RWPE2 (cell line): ENCODE measurements around the gene EXOC1.

ENCODE experiments used
- ATAC-seq: fragments of 200-7000 bp; cut with Tn5 transposase; 3 replicates; pipeline ENCODE4 v1.9.1; 2021; ENCODE audit warnings: low read depth
- DNase-seq: peaks from one replicate; pipeline ENCODE4 v3.0.0-alpha.2; 2020; ENCODE audit warnings: low spot score
- H3K27ac ChIP-seq: fragments of 450-650 bp; 2 replicates; pipeline ENCODE4 v1.5.1; 2017; ENCODE audit warnings: mild to moderate bottlenecking; ENCODE audit not compliant: poor library complexity, severe bottlenecking
- H3K27me3 ChIP-seq: fragments of 250-450 bp; sonication (Bioruptor Pico); 2 replicates; pipeline ENCODE4 v1.5.1; 2021; ENCODE audit warnings: mild to moderate bottlenecking, moderate library complexity; ENCODE audit not compliant: insufficient read depth, poor library complexity, severe bottlenecking
- H3K36me3 ChIP-seq: fragments of 250-450 bp; sonication (Bioruptor Pico); 2 replicates; pipeline ENCODE4 v1.5.1; 2020; ENCODE audit warnings: low read depth, mild to moderate bottlenecking, moderate library complexity
- H3K4me1 ChIP-seq: fragments of 250-450 bp; sonication (Bioruptor Pico); 2 replicates; pipeline ENCODE4 v1.5.1; 2021; ENCODE audit warnings: mild to moderate bottlenecking, moderate library complexity; ENCODE audit not compliant: insufficient read depth, poor library complexity, severe bottlenecking
- H3K4me3 ChIP-seq: fragments of 250-450 bp; sonication (Bioruptor Pico); 2 replicates; pipeline ENCODE4 v1.5.1; 2021; ENCODE audit warnings: mild to moderate bottlenecking, moderate library complexity; ENCODE audit not compliant: severe bottlenecking
- H3K9me3 ChIP-seq: fragments of 250-450 bp; sonication (Bioruptor Pico); 2 replicates; pipeline ENCODE4 v1.5.1; 2021; ENCODE audit warnings: mild to moderate bottlenecking, moderate library complexity; ENCODE audit not compliant: severe bottlenecking
- TF ChIP-seq, protein P1 (sequence below): fragments of 450-650 bp; IDR thresholded peaks from one replicate; pipeline ENCODE4 v1.5.1; 2017; ENCODE audit warnings: mild to moderate bottlenecking, moderate library complexity; ENCODE audit not compliant: poor library complexity, severe bottlenecking

EXOC1 gene

DNA sequence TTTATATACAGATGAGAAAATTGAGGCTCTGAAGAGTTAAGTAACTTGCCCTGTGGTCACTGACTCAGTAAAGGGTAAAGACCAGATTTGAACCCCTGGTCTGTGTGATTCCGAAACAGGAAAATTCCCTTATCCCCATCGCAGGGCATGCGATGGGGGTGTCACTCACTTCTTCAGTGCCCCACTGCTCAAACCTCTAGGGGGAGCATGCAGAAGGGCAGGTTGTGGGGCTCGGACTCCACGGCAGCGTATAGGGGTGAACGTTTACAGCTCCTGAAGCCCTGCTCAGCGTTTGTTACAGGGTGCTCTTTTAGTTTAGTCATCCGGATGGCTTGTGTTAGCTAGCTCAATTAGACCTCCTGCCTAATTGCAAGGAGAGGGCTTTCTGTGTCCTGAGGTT, 3.7 kb upstream of the EXOC1 start:
- TF ChIP-seq, protein P1, sequence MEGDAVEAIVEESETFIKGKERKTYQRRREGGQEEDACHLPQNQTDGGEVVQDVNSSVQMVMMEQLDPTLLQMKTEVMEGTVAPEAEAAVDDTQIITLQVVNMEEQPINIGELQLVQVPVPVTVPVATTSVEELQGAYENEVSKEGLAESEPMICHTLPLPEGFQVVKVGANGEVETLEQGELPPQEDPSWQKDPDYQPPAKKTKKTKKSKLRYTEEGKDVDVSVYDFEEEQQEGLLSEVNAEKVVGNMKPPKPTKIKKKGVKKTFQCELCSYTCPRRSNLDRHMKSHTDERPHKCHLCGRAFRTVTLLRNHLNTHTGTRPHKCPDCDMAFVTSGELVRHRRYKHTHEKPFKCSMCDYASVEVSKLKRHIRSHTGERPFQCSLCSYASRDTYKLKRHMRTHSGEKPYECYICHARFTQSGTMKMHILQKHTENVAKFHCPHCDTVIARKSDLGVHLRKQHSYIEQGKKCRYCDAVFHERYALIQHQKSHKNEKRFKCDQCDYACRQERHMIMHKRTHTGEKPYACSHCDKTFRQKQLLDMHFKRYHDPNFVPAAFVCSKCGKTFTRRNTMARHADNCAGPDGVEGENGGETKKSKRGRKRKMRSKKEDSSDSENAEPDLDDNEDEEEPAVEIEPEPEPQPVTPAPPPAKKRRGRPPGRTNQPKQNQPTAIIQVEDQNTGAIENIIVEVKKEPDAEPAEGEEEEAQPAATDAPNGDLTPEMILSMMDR = no peak
- Histone ChIP-seq H3K36me3 (no peaks in the 10 kb centered on the region), H3K4me1 (peaks cover 15% of the 10 kb centered on the region), H3K27ac (no peak overlapping the region), H3K9me3 (no peaks in the 10 kb centered on the region), H3K4me3 (no peak overlapping the region), H3K27me3 (no peaks in the 10 kb centered on the region)
- DNase-seq (no peak), ATAC-seq (no peak)

DNA sequence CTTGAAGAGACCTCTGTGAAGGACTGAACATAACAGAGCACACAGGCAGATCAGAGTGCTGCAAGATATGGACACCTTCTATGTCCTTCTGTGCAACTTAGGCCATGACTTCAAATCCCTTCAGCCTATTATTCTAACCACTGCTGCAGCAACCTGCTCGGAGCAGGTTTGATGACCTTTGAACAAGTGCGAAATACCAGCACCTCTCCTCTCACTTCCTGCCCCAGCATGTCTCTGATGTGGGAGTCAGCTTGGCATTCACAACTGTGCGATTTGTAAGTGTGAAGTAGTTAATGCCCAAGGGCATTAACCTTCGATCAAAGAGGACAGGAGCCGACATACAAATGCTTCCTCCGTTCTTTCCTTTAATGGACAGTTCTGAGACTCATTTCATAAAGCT, 1.6 kb upstream of the EXOC1 start:
- ATAC-seq (0 out of 3 replicates have a peak, but pooled peaks have one; percentile 18), DNase-seq (no peak)
- Histone ChIP-seq H3K27me3 (no peaks in the 10 kb centered on the region), H3K4me3 (no peak overlapping the region), H3K4me1 (peaks cover 17% of the 10 kb centered on the region), H3K36me3 (no peaks in the 10 kb centered on the region; the same call in 1 of the 2 replicates), H3K9me3 (no peaks in the 10 kb centered on the region), H3K27ac (no peak overlapping the region)
- TF ChIP-seq, protein P1 = no peak

DNA sequence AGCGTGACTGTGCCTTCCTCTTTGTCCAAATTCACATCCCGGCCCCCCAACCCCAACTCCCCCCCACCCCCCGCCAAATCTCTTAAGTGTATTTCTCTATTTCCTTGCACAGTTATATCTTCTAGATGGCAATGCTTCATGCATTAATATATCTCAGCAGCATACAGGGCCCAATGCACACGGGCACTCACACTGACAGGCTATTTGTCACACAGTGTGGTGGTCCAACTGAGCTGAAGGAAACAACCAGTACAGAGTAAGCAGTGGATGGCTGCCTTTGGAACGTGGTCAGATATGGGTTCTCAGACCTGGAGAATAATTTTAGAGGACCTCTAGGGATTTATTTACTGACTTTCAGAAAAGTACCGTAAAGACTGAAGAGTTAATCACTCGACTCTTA, 681 bp downstream of the EXOC1 start:
- peak; percentile 35; the same call in 1 of the 3 replicates for ATAC-seq
- Histone ChIP-seq H3K36me3 (peaks cover 11% of the 10 kb centered on the region), H3K27me3 (no peaks in the 10 kb centered on the region), H3K4me3 (peak overlapping the region; percentile 52), H3K27ac (peak overlapping the region; percentile 36), H3K9me3 (no peaks in the 10 kb centered on the region), H3K4me1 (peaks cover 17% of the 10 kb centered on the region)
- no peak for DNase-seq
- TF ChIP-seq, protein P1 = no peak

DNA sequence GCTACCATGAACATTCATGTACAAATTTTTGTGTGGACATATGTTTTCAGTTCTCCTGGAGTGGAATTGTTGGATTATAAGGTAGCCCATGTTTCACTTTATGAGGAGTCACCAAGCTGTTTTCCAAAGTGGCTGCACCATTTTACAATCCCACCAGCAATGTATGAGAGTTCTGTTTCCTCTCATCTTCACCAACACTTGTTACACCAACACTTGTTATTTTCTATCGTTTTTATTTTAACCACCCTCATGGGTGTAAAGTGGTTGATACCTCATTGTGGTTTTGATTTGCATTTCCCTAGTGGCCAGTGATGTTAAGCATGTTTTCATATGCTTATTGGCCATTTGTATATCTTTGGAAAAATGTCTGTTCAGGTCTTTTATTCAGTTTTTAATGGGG, 4.1 kb downstream of the EXOC1 start:
- ATAC-seq (no peak), DNase-seq (no peak)
- Histone ChIP-seq H3K9me3 (no peaks in the 10 kb centered on the region), H3K27ac (no peak overlapping the region), H3K4me1 (peaks cover 7% of the 10 kb centered on the region), H3K4me3 (no peak overlapping the region), H3K36me3 (peaks cover 35% of the 10 kb centered on the region), H3K27me3 (no peaks in the 10 kb centered on the region)
- TF ChIP-seq, protein P1 = no peak

DNA sequence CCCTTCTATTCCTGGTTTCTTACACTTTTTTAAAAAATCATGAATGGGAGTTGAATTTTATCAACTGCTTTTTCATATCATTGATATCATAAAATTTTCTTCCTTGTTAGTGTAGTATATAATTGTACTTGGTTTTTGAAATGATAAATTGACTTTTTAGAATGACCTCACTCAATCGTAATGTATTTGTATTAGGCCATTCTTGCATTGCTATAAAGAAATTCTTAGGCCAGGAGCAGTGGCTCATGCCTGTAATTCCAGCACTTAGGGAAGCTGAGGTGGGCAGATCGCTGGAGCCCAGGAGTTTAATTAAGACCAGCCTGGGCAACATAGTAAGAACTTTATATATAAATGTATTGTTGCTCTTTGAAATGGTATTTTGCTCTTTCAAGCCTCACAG, 6.3 kb downstream of the EXOC1 start:
- H3K9me3 ChIP-seq = no peaks in the 10 kb centered on the region
- DNase-seq = no peak
- ATAC-seq = no peak
- H3K36me3 ChIP-seq = peaks cover 43% of the 10 kb centered on the region
- H3K4me3 ChIP-seq = no peak overlapping the region
- no peaks in the 10 kb centered on the region for H3K27me3 ChIP-seq
- H3K27ac ChIP-seq = no peak overlapping the region
- H3K4me1 ChIP-seq = peaks cover 6% of the 10 kb centered on the region
- TF ChIP-seq, protein P1 = no peak
